Testis (tissue), 2 donors: ENCODE measurements around the gene ATP11A.

Source experiments
- CTCF ChIP-seq, 3 experiments: fragments of 450-650 bp in 2 of 3; fragments of 200-600 bp in 1 of 3; sonication (generic) in 1 of 3; IDR thresholded peaks; one replicate each; pipeline ENCODE4 v1.5.1; 2016 to 2019; ENCODE audit warnings: antibody characterized with exemption in 3 of 3, mild to moderate bottlenecking in 2 of 3, moderate library complexity in 1 of 3
- POLR2A ChIP-seq: fragments of 450-650 bp; IDR thresholded peaks from one replicate; pipeline ENCODE4 v1.6.1; 2017; ENCODE audit warnings: antibody characterized with exemption, mild to moderate bottlenecking, moderate library complexity

DNA sequence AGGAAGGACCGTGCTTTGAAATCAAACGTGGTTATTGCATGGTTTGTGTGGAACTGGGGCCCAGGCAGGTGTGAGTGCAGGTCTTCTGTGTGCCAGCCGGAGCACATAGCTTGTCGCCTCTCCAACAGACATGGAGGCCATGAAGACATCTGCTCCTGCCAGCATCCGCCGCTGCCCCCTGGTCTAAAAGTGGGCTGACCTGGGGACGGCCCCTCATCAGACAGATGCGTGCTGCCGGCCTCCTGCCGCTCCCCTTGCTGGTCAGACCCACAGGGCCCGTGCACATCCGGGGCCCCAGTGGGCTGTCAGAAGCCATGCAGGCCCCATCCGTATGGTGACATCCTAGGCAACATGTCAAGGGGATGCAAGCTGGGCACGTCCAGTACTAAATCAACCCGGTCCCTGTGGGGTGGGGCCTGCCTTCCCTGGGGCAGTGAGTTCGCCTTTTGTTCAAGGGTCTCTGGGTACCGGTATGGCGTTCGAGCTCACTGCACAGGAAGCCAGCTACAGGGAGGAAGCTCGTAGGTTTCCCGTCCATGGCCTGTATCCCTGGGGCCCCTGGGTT, 191.2 kb downstream of the ATP11A start:
- no peak for TF ChIP-seq CTCF (IDR thresholded peaks at IDR 0.05)
- no peak for TF ChIP-seq POLR2A
